SHP77 treated with DMSO at 0.1 percent for 48 hours (cell line): ENCODE data around the gene RBM43.
"Not testable (repeated sequence)": the region's sequence is repeated elsewhere in the genome, so short reads cannot be mapped to it uniquely, and the experiment has no call there.

Experiments
- DNase-seq: peaks from one replicate; lab custom pipeline; 2025; lab: John Stamatoyannopoulos, UW

Gene RBM43

GRCh38 chr2:151261231-151261976 lies at the start of gene RBM43:
TSS of gene RBM43 (minus strand) at chr2:151261863. CDS start at chr2:151261727, 136 bp downstream.
- DNase-seq: no peak

DNA sequence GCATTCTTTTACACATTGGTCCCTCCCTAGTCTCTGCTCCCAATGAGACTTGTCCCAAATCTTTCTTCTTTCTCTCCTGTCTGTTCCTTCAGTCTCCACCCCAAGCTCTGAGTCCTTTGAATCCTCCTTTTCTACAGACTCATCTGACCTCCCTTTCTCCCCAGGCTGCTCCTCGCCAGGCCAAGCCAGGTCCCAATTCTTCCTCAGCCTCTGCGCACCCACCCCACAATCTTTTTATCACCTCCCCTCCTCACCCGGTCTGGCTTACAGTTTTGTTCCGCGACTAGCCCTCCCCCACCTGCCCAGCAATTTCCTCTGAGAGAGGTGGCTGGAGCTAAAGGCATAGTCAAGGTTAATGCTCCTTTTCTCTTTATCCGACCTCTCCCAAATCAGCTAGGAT lies 48.6 kb upstream of the RBM43 start:
- DNase-seq: not testable (repeated sequence)

- DNase-seq: no peak
Observed at GRCh38 chr2:151306621-151307020, 45.0 kb upstream of the RBM43 start.

- no peak for DNase-seq
Observed at GRCh38 chr2:151305129-151305691, 43.5 kb upstream of the RBM43 start.

- no peak for DNase-seq
Observed at GRCh38 chr2:151302879-151303278, 41.2 kb upstream of the RBM43 start.

DNA sequence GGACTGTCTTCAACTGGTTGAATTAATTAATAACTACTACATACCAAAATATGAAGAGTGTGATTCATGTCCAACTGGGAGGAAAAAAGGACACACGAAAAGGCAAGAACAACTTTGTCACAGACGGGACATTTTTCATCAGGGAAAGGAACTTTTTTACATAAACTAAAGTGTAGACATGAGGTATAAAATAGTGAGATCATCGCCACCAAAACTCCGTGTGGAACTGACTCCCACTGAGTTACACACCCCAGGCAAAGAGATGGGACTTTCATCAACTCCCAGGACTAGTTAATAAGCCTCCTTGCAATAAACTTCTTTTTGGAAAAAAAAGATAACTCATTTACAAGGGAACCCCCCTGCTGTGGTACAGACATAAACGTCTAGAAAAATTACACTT lies 40.7 kb upstream of the RBM43 start:
- no peak for DNase-seq

DNA sequence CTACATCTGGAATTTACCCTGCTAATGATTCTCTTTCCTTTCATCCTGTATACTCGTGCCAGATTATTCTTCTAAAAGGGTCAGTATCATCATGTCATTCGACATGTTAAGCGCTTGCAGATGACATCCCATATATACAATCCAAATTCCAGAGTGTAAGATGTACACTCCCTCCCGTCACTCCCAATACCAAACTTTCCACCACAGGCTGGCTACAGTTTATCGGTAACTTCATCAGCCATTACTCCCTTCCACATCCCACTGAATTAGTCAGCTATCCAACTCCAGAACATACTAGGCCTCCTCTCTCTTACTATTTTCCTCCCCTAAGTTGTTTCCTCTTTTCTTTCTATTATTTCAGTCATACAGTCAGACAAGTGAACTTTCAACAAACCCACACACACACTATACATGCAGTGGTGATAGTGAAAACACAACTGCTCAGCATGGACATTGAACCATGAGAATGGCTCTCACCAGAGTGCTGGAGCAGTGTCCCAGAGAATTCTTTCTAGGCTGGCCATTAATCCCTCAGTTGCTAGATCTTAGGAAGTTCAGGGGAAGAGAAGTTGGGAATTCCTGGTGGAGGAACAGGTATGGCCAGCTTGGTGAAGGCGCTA lies 38.4 kb upstream of the RBM43 start:
- no peak for DNase-seq

DNA sequence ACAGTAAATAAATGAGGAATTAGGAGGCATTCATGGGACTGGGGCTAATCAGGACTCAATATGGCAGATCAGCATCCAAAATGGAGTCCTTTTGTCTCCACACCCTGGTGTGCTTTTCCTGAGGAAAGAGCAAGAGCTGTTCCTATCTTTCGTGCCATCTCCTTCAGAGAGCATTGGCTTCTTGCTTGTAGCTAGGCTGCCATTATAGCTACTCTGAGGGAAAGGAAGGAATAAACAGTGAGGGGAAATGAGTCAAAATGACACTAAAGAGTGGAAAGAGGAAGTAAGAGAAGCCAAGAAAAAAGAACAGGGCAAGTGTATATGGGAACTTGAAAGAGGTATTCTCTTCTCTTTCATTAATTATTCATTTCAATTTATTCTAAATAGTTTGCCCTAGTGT lies 36.2 kb upstream of the RBM43 start:
- no peak for DNase-seq

GRCh38 chr2:151295926-151296325 lies 34.3 kb upstream of the RBM43 start:
- DNase-seq: not testable (repeated sequence)

- no peak for DNase-seq
Observed at GRCh38 chr2:151292546-151292945, 30.9 kb upstream of the RBM43 start.

DNA sequence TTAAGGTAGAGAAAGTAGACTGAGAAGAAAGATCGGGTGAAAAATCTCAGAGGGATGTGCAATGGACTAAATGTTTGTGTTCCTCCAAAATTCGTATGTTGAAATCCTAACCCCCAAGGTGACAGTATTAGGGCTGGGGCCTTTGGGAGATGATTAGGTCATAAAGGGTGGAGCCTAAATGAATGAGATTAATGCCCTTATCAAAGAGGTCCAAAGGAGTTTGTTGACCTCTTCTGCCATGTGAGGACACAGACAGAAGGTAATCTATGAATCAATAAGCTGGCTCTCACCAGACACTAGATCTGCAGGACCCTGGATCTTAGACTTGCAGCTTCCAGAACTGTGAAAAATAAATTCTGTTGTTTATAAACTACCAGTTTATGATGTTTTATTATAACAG lies 30.5 kb upstream of the RBM43 start:
- no peak for DNase-seq

- DNase-seq: no peak
Observed at GRCh38 chr2:151291224-151291623, 29.6 kb upstream of the RBM43 start.

- DNase-seq: no peak
Observed at GRCh38 chr2:151289972-151290866, 28.6 kb upstream of the RBM43 start.

DNA sequence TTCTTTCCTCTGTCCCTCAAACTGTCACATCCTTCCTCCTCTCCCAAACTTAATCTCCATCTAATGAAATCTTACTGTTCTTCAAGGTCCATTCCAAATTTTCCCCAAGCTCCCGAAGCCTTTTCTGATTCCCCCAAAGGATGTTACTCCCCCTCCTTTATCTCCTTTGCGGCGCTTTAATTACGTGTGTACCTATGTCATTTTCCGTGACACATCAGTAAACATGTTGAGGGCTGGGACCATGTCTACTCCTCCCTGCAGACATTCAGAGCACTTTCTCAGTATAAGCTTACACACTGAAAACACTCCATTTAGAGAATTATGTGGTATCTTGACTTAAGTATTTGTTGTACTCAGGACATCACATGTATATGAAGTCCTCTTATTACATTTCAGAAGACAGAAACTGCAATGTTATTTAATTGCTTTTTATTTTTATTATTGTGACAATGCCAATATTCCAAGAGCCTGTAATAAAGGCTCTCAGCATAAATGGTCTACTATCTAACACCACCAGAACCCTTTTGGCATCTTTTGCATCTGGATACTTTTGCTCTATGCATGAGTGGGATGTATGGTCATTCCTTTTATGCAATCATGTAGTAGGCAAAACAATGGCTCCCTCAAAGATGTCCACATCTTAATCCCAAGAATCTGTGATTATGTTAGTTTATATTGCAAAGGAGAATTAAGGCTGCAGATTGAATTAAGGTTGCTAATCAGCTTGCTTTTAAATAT lies 26.0 kb upstream of the RBM43 start:
- DNase-seq: no peak

GRCh38 chr2:151282401-151282800 lies 20.7 kb upstream of the RBM43 start:
- no peak for DNase-seq

GRCh38 chr2:151280271-151280670 lies 18.6 kb upstream of the RBM43 start:
- DNase-seq: no peak

DNA sequence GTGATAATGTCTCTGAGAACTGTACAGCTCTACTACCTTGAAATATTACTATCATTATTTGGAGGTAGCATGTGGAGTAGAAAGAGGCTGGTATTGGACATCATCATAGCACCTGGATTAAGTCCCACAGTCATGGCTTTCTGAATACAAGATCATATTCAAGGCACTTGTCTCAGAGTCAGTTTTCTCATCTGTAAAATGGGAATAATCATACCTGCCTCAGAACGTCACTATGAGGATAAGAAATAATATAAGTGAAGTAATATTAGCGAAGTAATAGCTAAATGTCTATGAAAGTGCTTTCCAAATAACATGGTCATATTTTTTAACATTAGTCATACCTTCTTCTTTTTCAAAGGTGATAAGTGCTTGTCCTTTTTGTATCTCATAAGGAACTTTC lies 16.8 kb upstream of the RBM43 start:
- DNase-seq: no peak

DNA sequence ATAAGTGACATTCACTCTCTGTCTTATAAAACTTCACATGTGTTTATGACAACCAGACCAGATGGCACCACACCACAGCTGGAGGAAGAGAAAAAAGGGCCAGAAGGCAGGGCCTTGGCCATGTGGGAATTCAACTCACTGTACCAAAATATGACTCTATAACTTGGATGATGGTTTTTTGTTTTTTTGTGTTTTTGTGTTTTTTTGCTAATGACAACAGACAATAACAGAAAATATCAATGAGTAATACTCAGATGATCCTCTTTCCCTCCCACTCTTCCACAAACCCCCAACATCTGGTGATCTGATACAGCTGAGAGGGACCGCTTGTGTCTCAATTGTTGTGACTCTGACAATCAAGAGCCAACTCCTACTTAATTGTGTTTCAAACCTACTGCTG lies 15.4 kb upstream of the RBM43 start:
- no peak for DNase-seq

- DNase-seq: no peak
Observed at GRCh38 chr2:151275291-151275690, 13.6 kb upstream of the RBM43 start.

DNA sequence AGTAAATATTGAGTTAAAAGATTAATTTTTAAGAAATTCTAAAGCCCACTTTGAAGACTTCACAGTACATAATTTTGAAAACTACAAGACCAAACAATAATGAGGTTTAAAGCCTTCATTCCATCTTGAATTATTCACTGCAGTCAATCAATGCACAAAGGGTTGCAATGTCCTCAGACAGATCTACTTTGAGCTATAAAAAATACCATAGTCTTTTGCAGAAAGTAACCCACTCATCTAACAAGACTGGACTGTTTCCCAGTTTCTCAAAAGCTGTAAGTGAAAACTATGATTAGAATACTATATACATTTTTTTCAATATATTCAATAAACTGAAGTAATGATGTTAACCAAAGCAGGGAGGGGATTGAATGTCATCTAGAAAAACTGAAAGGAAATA lies 10.2 kb upstream of the RBM43 start:
- no peak for DNase-seq

DNA sequence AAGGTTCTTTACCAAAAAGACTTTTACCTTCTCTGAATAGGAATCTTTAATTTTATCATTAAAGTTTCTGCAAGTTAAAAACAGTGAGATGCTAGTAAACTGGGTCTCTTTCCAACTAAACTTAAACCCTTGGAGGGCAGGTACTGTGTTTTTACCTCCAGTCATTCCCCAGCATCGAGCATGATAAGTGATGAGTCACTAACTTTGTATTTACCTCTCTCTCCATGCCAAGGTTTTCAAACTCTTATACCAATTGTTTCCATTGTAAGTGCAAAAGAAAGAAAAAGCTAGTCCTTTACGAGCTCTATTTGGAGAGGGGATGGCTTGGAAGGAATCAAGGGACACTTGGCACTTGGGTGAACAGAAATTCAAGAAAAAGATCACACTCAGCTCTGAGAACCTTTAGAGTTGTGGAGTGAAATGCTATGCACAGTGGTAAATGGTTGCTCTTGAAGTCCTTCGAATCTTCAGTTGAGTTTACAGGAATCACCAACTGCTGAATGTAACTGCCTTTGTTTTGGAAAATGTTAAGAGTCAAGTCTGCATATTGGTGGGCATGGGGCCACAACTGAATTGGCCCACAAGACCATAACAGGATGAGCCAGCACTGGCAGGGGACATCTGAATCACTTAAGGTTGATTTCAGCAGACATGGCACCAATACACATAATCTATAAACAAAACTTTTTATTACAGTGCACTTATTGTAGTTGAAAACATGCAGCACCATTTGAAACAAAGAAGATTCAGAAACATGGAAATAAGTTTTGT lies 8.3 kb upstream of the RBM43 start:
- no peak for DNase-seq
